ENCODE data around the gene HFE.
A peak's percentile ranks its signal among the peaks of the same experiment; 100 is the strongest.

The HFE gene

DNA sequence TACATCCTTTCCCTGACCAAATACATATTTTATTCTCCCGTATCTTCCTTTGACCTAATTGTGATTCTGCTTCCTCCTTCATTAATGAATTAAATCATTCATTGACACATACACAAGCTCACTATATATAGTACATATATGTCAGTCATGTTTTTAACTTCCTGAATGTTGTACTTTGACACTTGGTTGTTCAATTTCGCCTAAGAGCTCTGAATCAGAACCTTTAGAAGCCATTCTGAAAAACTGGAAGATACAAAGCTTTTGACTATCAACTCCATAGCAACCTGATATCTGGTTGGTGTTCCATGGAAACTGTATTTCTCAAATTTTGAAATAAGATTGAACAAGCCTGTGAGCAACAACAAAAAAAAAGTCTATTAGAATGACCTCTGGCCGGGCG is 27.3 kb upstream of the HFE start:
- TF ChIP-seq OSR1 (CRISPR knock-in tag; IDR thresholded peaks at IDR 0.05) (no peak), TOX (CRISPR knock-in tag; IDR thresholded peaks at IDR 0.05; ENCODE audit: borderline replicate concordance) (no peak), ESRRG (CRISPR knock-in tag; IDR thresholded peaks at IDR 0.05) (no peak), BACH2 (CRISPR knock-in tag; IDR thresholded peaks at IDR 0.05; ENCODE audit: borderline replicate concordance) (no peak), GLIS3 (CRISPR knock-in tag; IDR thresholded peaks at IDR 0.05) (no peak), ZFP30 (CRISPR knock-in tag; IDR thresholded peaks at IDR 0.05) (no peak), TSHZ2 (CRISPR knock-in tag; IDR thresholded peaks at IDR 0.05) (no peak), ZNF565 (CRISPR knock-in tag; conservative IDR thresholded peaks at IDR 0.05; ENCODE audit: low read depth) (no peak), ISL1 (CRISPR knock-in tag; IDR thresholded peaks at IDR 0.05) (no peak), ARNTL (CRISPR knock-in tag; IDR thresholded peaks at IDR 0.05; ENCODE audit: borderline replicate concordance, low read depth) (no peak), ZC3H10 (CRISPR knock-in tag; IDR thresholded peaks at IDR 0.05) (no peak), CSDC2 (CRISPR knock-in tag; IDR thresholded peaks at IDR 0.05) (no peak), RARB (CRISPR knock-in tag; IDR thresholded peaks at IDR 0.05) (no peak), TCF4 (CRISPR knock-in tag; IDR thresholded peaks at IDR 0.05; ENCODE audit: borderline replicate concordance) (no peak), SNAI2 (CRISPR knock-in tag; IDR thresholded peaks at IDR 0.05) (no peak)
- TF ChIP-seq, protein P1, sequence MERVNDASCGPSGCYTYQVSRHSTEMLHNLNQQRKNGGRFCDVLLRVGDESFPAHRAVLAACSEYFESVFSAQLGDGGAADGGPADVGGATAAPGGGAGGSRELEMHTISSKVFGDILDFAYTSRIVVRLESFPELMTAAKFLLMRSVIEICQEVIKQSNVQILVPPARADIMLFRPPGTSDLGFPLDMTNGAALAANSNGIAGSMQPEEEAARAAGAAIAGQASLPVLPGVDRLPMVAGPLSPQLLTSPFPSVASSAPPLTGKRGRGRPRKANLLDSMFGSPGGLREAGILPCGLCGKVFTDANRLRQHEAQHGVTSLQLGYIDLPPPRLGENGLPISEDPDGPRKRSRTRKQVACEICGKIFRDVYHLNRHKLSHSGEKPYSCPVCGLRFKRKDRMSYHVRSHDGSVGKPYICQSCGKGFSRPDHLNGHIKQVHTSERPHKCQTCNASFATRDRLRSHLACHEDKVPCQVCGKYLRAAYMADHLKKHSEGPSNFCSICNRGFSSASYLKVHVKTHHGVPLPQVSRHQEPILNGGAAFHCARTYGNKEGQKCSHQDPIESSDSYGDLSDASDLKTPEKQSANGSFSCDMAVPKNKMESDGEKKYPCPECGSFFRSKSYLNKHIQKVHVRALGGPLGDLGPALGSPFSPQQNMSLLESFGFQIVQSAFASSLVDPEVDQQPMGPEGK (CRISPR knock-in tag; IDR thresholded peaks at IDR 0.05; ENCODE audit: borderline replicate concordance) = no peak
- TF ChIP-seq, protein P2, sequence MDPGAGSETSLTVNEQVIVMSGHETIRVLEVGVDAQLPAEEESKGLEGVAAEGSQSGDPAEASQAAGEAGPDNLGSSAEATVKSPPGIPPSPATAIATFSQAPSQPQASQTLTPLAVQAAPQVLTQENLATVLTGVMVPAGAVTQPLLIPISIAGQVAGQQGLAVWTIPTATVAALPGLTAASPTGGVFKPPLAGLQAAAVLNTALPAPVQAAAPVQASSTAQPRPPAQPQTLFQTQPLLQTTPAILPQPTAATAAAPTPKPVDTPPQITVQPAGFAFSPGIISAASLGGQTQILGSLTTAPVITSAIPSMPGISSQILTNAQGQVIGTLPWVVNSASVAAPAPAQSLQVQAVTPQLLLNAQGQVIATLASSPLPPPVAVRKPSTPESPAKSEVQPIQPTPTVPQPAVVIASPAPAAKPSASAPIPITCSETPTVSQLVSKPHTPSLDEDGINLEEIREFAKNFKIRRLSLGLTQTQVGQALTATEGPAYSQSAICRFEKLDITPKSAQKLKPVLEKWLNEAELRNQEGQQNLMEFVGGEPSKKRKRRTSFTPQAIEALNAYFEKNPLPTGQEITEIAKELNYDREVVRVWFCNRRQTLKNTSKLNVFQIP (CRISPR knock-in tag; IDR thresholded peaks at IDR 0.05; ENCODE audit: borderline replicate concordance, low read depth) = no peak
- no peak for ATAC-seq

- no peak for TF ChIP-seq OSR1 (CRISPR knock-in tag; IDR thresholded peaks at IDR 0.05)
- TF ChIP-seq RARB (CRISPR knock-in tag; IDR thresholded peaks at IDR 0.05) = no peak
- TF ChIP-seq ZFP3 (CRISPR knock-in tag; IDR thresholded peaks at IDR 0.05) = no peak
- TF ChIP-seq TSHZ2 (CRISPR knock-in tag; IDR thresholded peaks at IDR 0.05) = no peak
- TF ChIP-seq GLIS3 (CRISPR knock-in tag; IDR thresholded peaks at IDR 0.05) = no peak
- TF ChIP-seq, protein P2 (CRISPR knock-in tag; IDR thresholded peaks at IDR 0.05; ENCODE audit: borderline replicate concordance, low read depth) = no peak
- TF ChIP-seq CREB5 (CRISPR knock-in tag; IDR thresholded peaks at IDR 0.05; ENCODE audit: low read depth) = no peak
- TF ChIP-seq CSDC2 (CRISPR knock-in tag; IDR thresholded peaks at IDR 0.05) = no peak
- TF ChIP-seq BACH2 (CRISPR knock-in tag; IDR thresholded peaks at IDR 0.05; ENCODE audit: borderline replicate concordance) = no peak
- TF ChIP-seq ARNTL (CRISPR knock-in tag; IDR thresholded peaks at IDR 0.05; ENCODE audit: borderline replicate concordance, low read depth) = no peak
- TF ChIP-seq ZNF565 (CRISPR knock-in tag; conservative IDR thresholded peaks at IDR 0.05; ENCODE audit: low read depth) = no peak
- TF ChIP-seq ESRRG (CRISPR knock-in tag; IDR thresholded peaks at IDR 0.05) = no peak
- TF ChIP-seq TCF4 (CRISPR knock-in tag; IDR thresholded peaks at IDR 0.05; ENCODE audit: borderline replicate concordance) = no peak
- no peak for TF ChIP-seq ZC3H10 (CRISPR knock-in tag; IDR thresholded peaks at IDR 0.05)
- TF ChIP-seq PPARA (CRISPR knock-in tag; IDR thresholded peaks at IDR 0.05; ENCODE audit: borderline replicate concordance) = no peak
- no peak for TF ChIP-seq ZNF70 (CRISPR knock-in tag; IDR thresholded peaks at IDR 0.05)
- TF ChIP-seq, protein P1 (CRISPR knock-in tag; IDR thresholded peaks at IDR 0.05; ENCODE audit: borderline replicate concordance) = no peak
- TF ChIP-seq CSRNP3 (CRISPR knock-in tag; IDR thresholded peaks at IDR 0.05) = no peak
- no peak for TF ChIP-seq ZFP30 (CRISPR knock-in tag; IDR thresholded peaks at IDR 0.05)
- ATAC-seq = peak; percentile 77
Measured at GRCh38 chr6:26064619-26065257, 22.5 kb upstream of the HFE start.
